NT2/D1 (cell line): Measurements from ENCODE around the gene C6orf52.

Source experiments
- SUZ12 ChIP-seq: IDR thresholded peaks from 2 replicates; pipeline ENCODE4 v1.6.1; 2011; ENCODE audit not compliant: insufficient read length, insufficient read depth; ENCODE audit errors: extremely low read depth
- YY1 ChIP-seq: IDR thresholded peaks from 2 replicates; pipeline ENCODE4 v1.6.1; 2011; ENCODE audit not compliant: insufficient read length, insufficient read depth

- TF ChIP-seq YY1: no peak
- TF ChIP-seq SUZ12: no peak
Observed at GRCh38 chr6:10659699-10660348, 34.6 kb downstream of the C6orf52 start.
